H1 (cell line): Measurements from ENCODE around the gene FAM177B.

ENCODE experiments used
- BCL11A ChIP-seq, 2 experiments: IDR thresholded peaks; one replicate each; pipeline ENCODE4 v1.6.1; 2011; ENCODE audit warnings: low read depth in 2 of 2, low read length in 2 of 2, mild to moderate bottlenecking in 2 of 2
- CEBPB ChIP-seq: IDR thresholded peaks from 2 replicates; pipeline ENCODE4 v1.6.1; 2012; ENCODE audit warnings: low read depth, low read length
- JUN ChIP-seq: IDR thresholded peaks from 2 replicates; pipeline ENCODE4 v1.6.1; 2011; ENCODE audit warnings: low read depth, mild to moderate bottlenecking, improper control_type of control experiment, low read length
- PHF8 ChIP-seq: fragments of 200-600 bp; sonication (generic); conservative IDR thresholded peaks from 2 replicates; pipeline ENCODE4 v1.7.1; 2012; ENCODE audit warnings: low read depth, mild to moderate bottlenecking, inconsistent platforms, low read length, moderate library complexity
- POLR2A ChIP-seq, 2 experiments: IDR thresholded peaks; 1 replicate in 1 of 2; 2 replicates in 1 of 2; pipeline ENCODE4 v1.6.1; 2011; ENCODE audit warnings: low read depth in 2 of 2, low read length in 2 of 2, mild to moderate bottlenecking in 2 of 2; ENCODE audit errors: control extremely low read depth in 1 of 2
- POLR2AphosphoS5 ChIP-seq: IDR thresholded peaks from 2 replicates; pipeline ENCODE4 v1.6.1; 2011; ENCODE audit warnings: low read depth, low read length
- SAP30 ChIP-seq: fragments of 300-600 bp; sonication (generic); IDR thresholded peaks from 2 replicates; pipeline ENCODE4 v1.7.1; 2012; ENCODE audit warnings: low read length, moderate library complexity, mild to moderate bottlenecking, inconsistent platforms; ENCODE audit not compliant: insufficient read depth, insufficient replicate concordance
- TAF1 ChIP-seq: IDR thresholded peaks from 2 replicates; pipeline ENCODE4 v1.6.1; 2011; ENCODE audit warnings: mild to moderate bottlenecking, low read depth, low read length
- TF ChIP-seq, protein P1 (sequence below): IDR thresholded peaks from 2 replicates; pipeline ENCODE4 v1.6.1; 2012; ENCODE audit warnings: low read length, inconsistent platforms
- TF ChIP-seq, protein P2 (sequence below): IDR thresholded peaks from 2 replicates; pipeline ENCODE4 v1.6.1; 2012; ENCODE audit warnings: inconsistent platforms
- TF ChIP-seq, protein P3 (sequence below), 3 experiments: IDR thresholded peaks; 1 replicate in 2 of 3; 2 replicates in 1 of 3; pipeline versions ENCODE4 v1.5.1 to v1.6.1; 2011; ENCODE audit warnings: low read length in 3 of 3, mild to moderate bottlenecking in 3 of 3, inconsistent platforms in 2 of 3, low read depth in 1 of 3, moderate library complexity in 1 of 3; ENCODE audit not compliant: insufficient read depth in 1 of 3; ENCODE audit errors: control extremely low read depth in 1 of 3

DNA sequence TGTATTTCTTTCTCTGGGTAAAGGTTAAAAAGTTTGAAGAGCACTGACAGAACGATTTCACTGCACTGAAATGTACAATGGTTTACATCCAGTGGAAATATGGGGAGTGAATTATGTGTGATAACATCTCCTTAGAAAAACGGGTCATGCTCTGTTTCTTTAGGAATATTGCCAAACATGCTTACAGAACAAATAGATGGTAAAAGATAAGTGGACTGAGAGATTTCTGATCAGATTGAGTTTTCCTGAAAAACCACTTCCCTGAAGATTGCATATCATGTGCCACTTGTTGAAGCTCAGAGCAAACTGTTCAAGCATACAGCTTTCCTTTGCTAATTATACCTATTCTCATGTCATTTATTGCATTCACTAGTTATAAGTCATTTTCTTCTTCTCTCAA is 47.9 kb downstream of the FAM177B start:
- TF ChIP-seq, protein P1, sequence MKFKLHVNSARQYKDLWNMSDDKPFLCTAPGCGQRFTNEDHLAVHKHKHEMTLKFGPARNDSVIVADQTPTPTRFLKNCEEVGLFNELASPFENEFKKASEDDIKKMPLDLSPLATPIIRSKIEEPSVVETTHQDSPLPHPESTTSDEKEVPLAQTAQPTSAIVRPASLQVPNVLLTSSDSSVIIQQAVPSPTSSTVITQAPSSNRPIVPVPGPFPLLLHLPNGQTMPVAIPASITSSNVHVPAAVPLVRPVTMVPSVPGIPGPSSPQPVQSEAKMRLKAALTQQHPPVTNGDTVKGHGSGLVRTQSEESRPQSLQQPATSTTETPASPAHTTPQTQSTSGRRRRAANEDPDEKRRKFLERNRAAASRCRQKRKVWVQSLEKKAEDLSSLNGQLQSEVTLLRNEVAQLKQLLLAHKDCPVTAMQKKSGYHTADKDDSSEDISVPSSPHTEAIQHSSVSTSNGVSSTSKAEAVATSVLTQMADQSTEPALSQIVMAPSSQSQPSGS, result no peak
- TF ChIP-seq, protein P2, sequence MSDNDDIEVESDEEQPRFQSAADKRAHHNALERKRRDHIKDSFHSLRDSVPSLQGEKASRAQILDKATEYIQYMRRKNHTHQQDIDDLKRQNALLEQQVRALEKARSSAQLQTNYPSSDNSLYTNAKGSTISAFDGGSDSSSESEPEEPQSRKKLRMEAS, result no peak
- TF ChIP-seq POLR2A (IDR thresholded peaks at IDR 0.05; ENCODE audit: control extremely low read depth in 1 of 2, low read depth in 2 of 2, low read length in 2 of 2), result no peak
- no peak for TF ChIP-seq SAP30
- no peak for TF ChIP-seq JUN
- no peak for TF ChIP-seq POLR2AphosphoS5
- no peak for TF ChIP-seq PHF8
- TF ChIP-seq BCL11A (IDR thresholded peaks at IDR 0.05; ENCODE audit: low read depth in 2 of 2, low read length in 2 of 2), result no peak
- TF ChIP-seq TAF1, result no peak
- TF ChIP-seq, protein P3, sequence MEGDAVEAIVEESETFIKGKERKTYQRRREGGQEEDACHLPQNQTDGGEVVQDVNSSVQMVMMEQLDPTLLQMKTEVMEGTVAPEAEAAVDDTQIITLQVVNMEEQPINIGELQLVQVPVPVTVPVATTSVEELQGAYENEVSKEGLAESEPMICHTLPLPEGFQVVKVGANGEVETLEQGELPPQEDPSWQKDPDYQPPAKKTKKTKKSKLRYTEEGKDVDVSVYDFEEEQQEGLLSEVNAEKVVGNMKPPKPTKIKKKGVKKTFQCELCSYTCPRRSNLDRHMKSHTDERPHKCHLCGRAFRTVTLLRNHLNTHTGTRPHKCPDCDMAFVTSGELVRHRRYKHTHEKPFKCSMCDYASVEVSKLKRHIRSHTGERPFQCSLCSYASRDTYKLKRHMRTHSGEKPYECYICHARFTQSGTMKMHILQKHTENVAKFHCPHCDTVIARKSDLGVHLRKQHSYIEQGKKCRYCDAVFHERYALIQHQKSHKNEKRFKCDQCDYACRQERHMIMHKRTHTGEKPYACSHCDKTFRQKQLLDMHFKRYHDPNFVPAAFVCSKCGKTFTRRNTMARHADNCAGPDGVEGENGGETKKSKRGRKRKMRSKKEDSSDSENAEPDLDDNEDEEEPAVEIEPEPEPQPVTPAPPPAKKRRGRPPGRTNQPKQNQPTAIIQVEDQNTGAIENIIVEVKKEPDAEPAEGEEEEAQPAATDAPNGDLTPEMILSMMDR (IDR thresholded peaks at IDR 0.05; ENCODE audit: control extremely low read depth in 1 of 3, insufficient read depth in 1 of 3, low read depth in 1 of 3, low read length in 3 of 3), result no peak
- TF ChIP-seq CEBPB, result no peak
